ENCODE results near the gene SLC7A4. TPM values are rescaled to one million over a fixed set of nuclear protein-coding genes. Genes with fewer than 3 reads are reported as not detected.

The SLC7A4 gene
- polyA plus RNA-seq, 1 of the 3 experiments (the other 2 are of a cell fraction) = 0.02 TPM

DNA sequence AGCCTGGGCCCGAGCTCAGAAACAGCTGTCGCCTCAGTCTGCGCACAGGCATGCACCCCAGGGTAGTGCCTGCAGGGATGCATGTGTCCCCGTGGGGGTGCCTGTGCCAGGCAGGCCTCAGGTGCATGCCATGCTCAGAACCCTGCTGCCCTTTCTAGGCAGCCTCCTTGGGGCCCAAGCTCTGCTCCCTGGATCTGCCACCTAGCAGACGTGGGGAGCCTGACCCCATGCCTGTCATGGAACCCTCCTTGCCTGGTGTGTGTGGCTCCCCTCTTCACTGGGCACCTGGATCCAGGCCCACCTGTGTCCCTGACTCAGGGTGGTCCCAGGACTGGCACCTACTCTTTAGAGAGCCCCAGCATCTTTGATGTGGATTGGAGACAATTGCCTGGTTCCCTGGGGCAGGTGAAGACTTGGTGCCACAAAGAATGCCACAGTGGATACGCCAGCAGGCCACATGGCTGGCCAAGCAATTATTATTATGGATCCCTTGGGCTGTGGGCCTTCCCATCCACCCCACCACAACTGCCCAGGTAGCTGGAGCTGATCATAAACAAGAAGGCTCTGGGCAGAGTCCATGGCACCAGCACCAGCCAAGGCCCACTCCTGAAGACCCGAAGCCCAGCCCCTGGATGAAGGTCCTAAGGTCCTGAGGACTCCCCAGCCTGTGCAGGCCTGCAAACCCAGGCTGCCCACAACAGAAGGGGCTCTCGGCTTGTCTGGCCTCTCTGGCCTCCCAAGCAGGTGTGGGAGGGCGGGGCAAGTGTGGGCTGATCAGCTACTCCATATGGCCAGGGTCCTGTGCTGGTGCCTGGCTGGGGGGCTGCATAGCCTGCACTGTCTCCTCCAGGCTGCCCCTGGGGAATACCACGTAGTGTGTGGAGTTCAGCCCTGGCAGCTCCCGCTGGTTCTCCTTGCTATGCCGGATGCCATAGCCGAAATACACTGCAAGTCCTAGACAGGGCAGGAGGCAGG lies 3.8 kb downstream of the SLC7A4 start:
- no peaks in the 10 kb centered on the region for H3K36me3 ChIP-seq (replicated peaks in 1 of 2; ENCODE audit: control insufficient read depth in 1 of 2, insufficient read depth in 2 of 2, low read length in 1 of 2)
- ChIA-PET CTCF (no interaction called here), POLR2A (interaction anchor here (0.9 kb wide), 1 partner anchor 9 kb away, joined by 4 read pairs; no protein-coding TSS in a partner anchor)
- WGBS (ENCODE audit: low lambda C conversion rate) = 86% methylated on average over 4 of the region's 13 CpGs
- H3K9me2 ChIP-seq = no peaks in the 10 kb centered on the region
- H3K4me2 ChIP-seq = no peak overlapping the region
- H3K27ac ChIP-seq (ENCODE audit: low read depth in 2 of 2, low read length in 1 of 2) = no peak overlapping the region
- no peak for DNase-seq
- H3K4me3 ChIP-seq (ENCODE audit: low read depth in 2 of 2, low read length in 1 of 2) = no peak overlapping the region
- H3F3A ChIP-seq (replicated peaks; ENCODE audit: insufficient read depth) = no peaks in the 10 kb centered on the region
- no peak for TF ChIP-seq YY1 (IDR thresholded peaks at IDR 0.05; ENCODE audit: low read depth)
- TF ChIP-seq POLR2AphosphoS5 (IDR thresholded peaks at IDR 0.05; ENCODE audit: low read depth, low read length) = no peak
- no peak for TF ChIP-seq EP300 (IDR thresholded peaks at IDR 0.05; ENCODE audit: borderline replicate concordance in 1 of 2, low read depth in 1 of 2, low read length in 1 of 2)
- H3K9me3 ChIP-seq = no peaks in the 10 kb centered on the region
- no peaks in the 10 kb centered on the region for H3K27me3 ChIP-seq (ENCODE audit: insufficient read depth)
- peaks cover 0 to 21% of the 10 kb centered on the region in 2 experiments; a peak in 1 of 4 replicates for H3K4me1 ChIP-seq (ENCODE audit: control insufficient read depth in 1 of 2, insufficient read depth in 2 of 2, low read depth in 1 of 2, low read length in 1 of 2)
- H4K20me1 ChIP-seq (ENCODE audit: insufficient read depth) = no peaks in the 10 kb centered on the region
- no peak overlapping the region for H2AFZ ChIP-seq (ENCODE audit: low read depth)
- H3K9ac ChIP-seq = no peak overlapping the region
- no peaks in the 10 kb centered on the region for H3K79me2 ChIP-seq (ENCODE audit: insufficient read depth)

DNA sequence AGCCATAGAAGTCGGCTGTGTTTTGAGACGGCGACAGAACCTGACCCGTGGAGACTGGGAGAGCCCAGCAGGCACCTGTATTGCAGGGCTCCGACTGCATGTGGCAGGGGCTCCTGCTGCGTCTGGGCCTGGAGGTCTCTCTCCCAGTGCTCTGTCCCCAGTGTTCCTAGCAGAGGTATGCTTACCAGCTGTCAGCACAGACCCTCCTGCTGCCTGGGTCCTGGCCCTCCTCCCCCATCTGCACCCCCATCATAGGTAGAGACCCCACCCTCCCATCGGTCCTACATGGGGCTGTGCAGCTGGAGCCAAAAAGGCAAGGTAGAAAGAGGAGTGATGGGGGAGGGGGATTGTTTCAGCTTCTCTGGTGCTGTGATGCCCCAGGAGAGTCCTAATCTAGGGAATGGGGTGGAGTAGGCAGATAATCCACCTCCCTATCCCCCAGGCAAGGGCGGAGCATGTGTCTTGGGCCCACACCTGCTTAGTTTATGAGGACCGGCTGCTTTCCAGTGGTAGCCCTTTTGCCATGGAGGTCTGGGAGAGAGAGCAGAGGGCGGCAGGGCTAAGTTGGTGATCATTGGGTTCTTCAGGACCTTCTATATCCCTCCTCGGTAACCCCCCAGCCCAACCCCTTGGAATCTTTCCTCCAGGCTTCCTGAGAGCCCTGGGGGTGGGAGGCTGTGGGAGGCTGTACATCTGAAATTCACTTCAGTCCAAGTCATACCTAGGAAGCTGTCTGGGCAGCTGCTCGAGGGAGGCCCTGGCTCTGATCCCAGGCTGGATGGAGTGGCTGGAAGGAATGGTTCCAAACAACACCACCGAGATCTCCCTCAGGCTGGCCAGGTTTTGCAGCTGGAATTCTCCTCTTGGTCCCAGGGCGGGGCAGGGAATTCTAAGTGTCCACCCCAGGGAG lies 5.3 kb downstream of the SLC7A4 start:
- Histone ChIP-seq H2AFZ (ENCODE audit: low read depth) (no peak overlapping the region), H3K9me2 (no peaks in the 10 kb centered on the region), H4K20me1 (ENCODE audit: insufficient read depth) (no peaks in the 10 kb centered on the region), H3F3A (replicated peaks; ENCODE audit: insufficient read depth) (no peaks in the 10 kb centered on the region), H3K27me3 (ENCODE audit: insufficient read depth) (no peaks in the 10 kb centered on the region), H3K4me2 (no peak overlapping the region), H3K9ac (no peak overlapping the region), H3K79me2 (ENCODE audit: insufficient read depth) (no peaks in the 10 kb centered on the region), H3K27ac (ENCODE audit: low read depth in 2 of 2, low read length in 1 of 2) (no peak overlapping the region), H3K4me3 (ENCODE audit: low read depth in 2 of 2, low read length in 1 of 2) (no peak overlapping the region), H3K9me3 (no peaks in the 10 kb centered on the region), H3K36me3 (replicated peaks in 1 of 2; ENCODE audit: control insufficient read depth in 1 of 2, insufficient read depth in 2 of 2, low read length in 1 of 2) (no peaks in the 10 kb centered on the region), H3K4me1 (ENCODE audit: control insufficient read depth in 1 of 2, insufficient read depth in 2 of 2, low read depth in 1 of 2, low read length in 1 of 2) (peaks cover 0 to 31% of the 10 kb centered on the region in 2 experiments; a peak in 1 of 4 replicates)
- ChIA-PET POLR2A (no interaction called here), CTCF (interaction anchor here (0.8 kb wide), 2 partner anchors 76 kb away, joined by 3 read pairs; no protein-coding TSS in a partner anchor)
- TF ChIP-seq GATA2 (CRISPR knock-in tag; IDR thresholded peaks at IDR 0.05) = no peak
- TF ChIP-seq, protein P1, sequence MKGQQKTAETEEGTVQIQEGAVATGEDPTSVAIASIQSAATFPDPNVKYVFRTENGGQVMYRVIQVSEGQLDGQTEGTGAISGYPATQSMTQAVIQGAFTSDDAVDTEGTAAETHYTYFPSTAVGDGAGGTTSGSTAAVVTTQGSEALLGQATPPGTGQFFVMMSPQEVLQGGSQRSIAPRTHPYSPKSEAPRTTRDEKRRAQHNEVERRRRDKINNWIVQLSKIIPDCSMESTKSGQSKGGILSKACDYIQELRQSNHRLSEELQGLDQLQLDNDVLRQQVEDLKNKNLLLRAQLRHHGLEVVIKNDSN (IDR thresholded peaks at IDR 0.05; ENCODE audit: borderline replicate concordance, low read depth) = no peak
- TF ChIP-seq, protein P2, sequence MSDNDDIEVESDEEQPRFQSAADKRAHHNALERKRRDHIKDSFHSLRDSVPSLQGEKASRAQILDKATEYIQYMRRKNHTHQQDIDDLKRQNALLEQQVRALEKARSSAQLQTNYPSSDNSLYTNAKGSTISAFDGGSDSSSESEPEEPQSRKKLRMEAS (IDR thresholded peaks at IDR 0.05; ENCODE audit: low read depth) = no peak
- TF ChIP-seq NFIC (IDR thresholded peaks at IDR 0.05; ENCODE audit: borderline replicate concordance) = peak; percentile 24
- 65% methylated on average over 6 of the region's 14 CpGs for WGBS (ENCODE audit: low lambda C conversion rate)
- no peak for DNase-seq

Data from SK-N-SH (cell line).